CD4-positive, CD25-positive, alpha-beta regulatory T cell (primary cell): ENCODE measurements around the gene ZNF260. TPM values are rescaled to one million over a fixed set of nuclear protein-coding genes. Genes with fewer than 3 reads are reported as not detected.
A peak's percentile ranks its signal among the peaks of the same experiment; 100 is the strongest.

Experiments used
- ATAC-seq, 2 donors: fragments of 150-1000 bp; cut with Tn5 transposase; one replicate each; pipeline ENCODE4 v1.10.0; 2021; ENCODE audit warnings: low read depth in 2 of 2, moderate number of reproducible peaks in 2 of 2, moderate library complexity in 1 of 2
- DNase-seq, 3 donors: peaks; one replicate each; pipeline versions ENCODE4 v3.0.0 to v3.0.0-alpha.2; 2012 to 2022; ENCODE audit warnings: mixed read lengths in 1 of 3
- H3K27ac ChIP-seq: one replicate; pipeline ENCODE4 v1.7.0; 2013; ENCODE audit warnings: mild to moderate bottlenecking, low read length; ENCODE audit not compliant: insufficient read depth, poor library complexity, severe bottlenecking
- H3K27me3 ChIP-seq: one replicate; pipeline ENCODE4 v1.7.0; 2013; ENCODE audit warnings: low read length; ENCODE audit not compliant: control insufficient read depth, insufficient read depth
- H3K36me3 ChIP-seq: one replicate; pipeline ENCODE4 v1.7.0; 2013; ENCODE audit warnings: mild to moderate bottlenecking, low read length, moderate library complexity; ENCODE audit not compliant: control insufficient read depth, insufficient read depth
- H3K4me1 ChIP-seq: 2 replicates; pipeline ENCODE4 v1.7.0; 2013; ENCODE audit warnings: mild to moderate bottlenecking, low read length; ENCODE audit not compliant: insufficient read depth, control insufficient read depth, poor library complexity, severe bottlenecking
- H3K4me3 ChIP-seq: one replicate; pipeline ENCODE4 v1.7.0; 2013; ENCODE audit warnings: low read depth, mild to moderate bottlenecking, low read length, moderate library complexity
- H3K9me3 ChIP-seq, 2 experiments: 1 replicate in 1 of 2; 2 replicates in 1 of 2; pipeline ENCODE4 v1.7.0; 2013; ENCODE audit warnings: low read length in 2 of 2, mild to moderate bottlenecking in 1 of 2, moderate library complexity in 1 of 2; ENCODE audit not compliant: control insufficient read depth in 2 of 2
- H3K27ac Mint-ChIP-seq, 3 donors: one replicate each; pipeline ENCODE4 v1.8.0; 2020 to 2022; ENCODE audit warnings: mild to moderate bottlenecking in 3 of 3, mixed read lengths in 3 of 3, moderate library complexity in 2 of 3
- H3K27me3 Mint-ChIP-seq: one replicate; pipeline ENCODE4 v1.8.0; 2022; ENCODE audit warnings: mild to moderate bottlenecking, mixed read lengths
- H3K36me3 Mint-ChIP-seq: one replicate; pipeline ENCODE4 v1.8.0; 2020; ENCODE audit warnings: mixed read lengths
- H3K4me1 Mint-ChIP-seq, 4 donors: one replicate each; pipeline ENCODE4 v1.8.0; 2020 to 2022; ENCODE audit warnings: mixed read lengths in 4 of 4, mild to moderate bottlenecking in 1 of 4
- H3K4me3 Mint-ChIP-seq, 4 donors: one replicate each; pipeline ENCODE4 v1.8.0; 2020 to 2022; ENCODE audit warnings: mild to moderate bottlenecking in 4 of 4, mixed read lengths in 4 of 4, moderate library complexity in 3 of 4
- H3K9me3 Mint-ChIP-seq, 7 donors: one replicate each; pipeline ENCODE4 v1.8.0; 2020 to 2022; ENCODE audit warnings: mixed read lengths in 7 of 7, mild to moderate bottlenecking in 3 of 7, moderate library complexity in 2 of 7
- polyA plus RNA-seq, 4 donors: library from polyadenylated mRNA; unstranded; fragments of 300-500 nt; fragmentation: Illumina TruSeq; gene quantifications; one replicate each; pipeline ENCODE4 v1.2.3, GENCODE V29; 2021
- total RNA-seq: library from RNA; stranded (reverse); gene quantifications from one replicate; pipeline ENCODE4 v1.2.3, GENCODE V29; 2022

The ZNF260 gene
- total and polyA plus RNA-seq, 5 donors from 2014 or later: 3.2 to 11.1 (median 5.8) TPM

GRCh38 chr19:36489118-36489919 lies 38.8 kb downstream of the ZNF260 start, which contains the start of gene ZNF566:
TSS of gene ZNF566 (minus strand) at chr19:36489561. CDS start at chr19:36476557, 13,004 bp downstream.
- peak within 1 kb of the TSS; percentile 96 to 100 (median 98) for H3K4me3 Mint-ChIP-seq
- H3K36me3 ChIP-seq: no peaks in the 10 kb centered on the region
- peaks cover 4% of the 10 kb centered on the region for H3K27me3 Mint-ChIP-seq
- peak within 1 kb of the TSS; percentile 93 for H3K27ac ChIP-seq
- peaks cover 8% of the 10 kb centered on the region for H3K36me3 Mint-ChIP-seq
- H3K27ac Mint-ChIP-seq: peak within 1 kb of the TSS; percentile 100
- peaks cover 0 to 35% (median 5%) of the 10 kb centered on the region in 7 donors for H3K9me3 Mint-ChIP-seq
- peak; percentile 92 to 95 for ATAC-seq
- peaks cover 0 to 11% of the 10 kb centered on the region in 2 experiments for H3K9me3 ChIP-seq
- peaks cover 21% of the 10 kb centered on the region for H3K4me1 ChIP-seq
- peak; percentile 88 to 98 (median 94) for DNase-seq
- peak within 1 kb of the TSS; percentile 89 for H3K4me3 ChIP-seq
- peaks cover 17 to 48% (median 26%) of the 10 kb centered on the region in 4 donors for H3K4me1 Mint-ChIP-seq
- H3K27me3 ChIP-seq: no peaks in the 10 kb centered on the region

- ATAC-seq: peak; percentile 16 to 19
- H3K4me3 Mint-ChIP-seq: peak overlapping the region; percentile 96 to 100 (median 98)
- H3K36me3 Mint-ChIP-seq: peaks cover 10% of the 10 kb centered on the region
- peaks cover 0 to 35% (median 5%) of the 10 kb centered on the region in 7 donors for H3K9me3 Mint-ChIP-seq
- peak in 1 of 3 donors; percentile 15 for DNase-seq
- no peaks in the 10 kb centered on the region for H3K36me3 ChIP-seq
- no peaks in the 10 kb centered on the region for H3K27me3 ChIP-seq
- peak overlapping the region; percentile 100 for H3K27ac Mint-ChIP-seq
- H3K27me3 Mint-ChIP-seq: peaks cover 4% of the 10 kb centered on the region
- H3K4me1 ChIP-seq: peaks cover 21% of the 10 kb centered on the region
- H3K9me3 ChIP-seq: peaks cover under 1 to 13% of the 10 kb centered on the region in 2 experiments
- peaks cover 17 to 50% (median 26%) of the 10 kb centered on the region in 4 donors for H3K4me1 Mint-ChIP-seq
- peak overlapping the region; percentile 89 for H3K4me3 ChIP-seq
- H3K27ac ChIP-seq: peak overlapping the region; percentile 93
Observed at GRCh38 chr19:36488846-36489117, 39.3 kb downstream of the ZNF260 start.

- peak overlapping the region; percentile 89 for H3K4me3 ChIP-seq
- peaks cover 0 to 35% (median 5%) of the 10 kb centered on the region in 7 donors for H3K9me3 Mint-ChIP-seq
- peak in 1 of 3 donors; percentile 2 for DNase-seq
Observed at GRCh38 chr19:36488118-36488845, 39.8 kb downstream of the ZNF260 start.

GRCh38 chr19:36483653-36484052 lies 44.4 kb downstream of the ZNF260 start:
- Mint-ChIP-seq H3K4me1 (peaks cover 11 to 34% (median 20%) of the 10 kb centered on the region in 4 donors), H3K9me3 (peaks cover 1 to 37% (median 9%) of the 10 kb centered on the region in 7 donors), H3K4me3 (peak overlapping the region in 1 of 4 donors; percentile 54), H3K27ac (no peak overlapping the region), H3K36me3 (peaks cover 20% of the 10 kb centered on the region), H3K27me3 (peaks cover 4% of the 10 kb centered on the region)
- Histone ChIP-seq H3K4me1 (peaks cover 9% of the 10 kb centered on the region), H3K9me3 (peaks cover 30 to 49% of the 10 kb centered on the region in 2 experiments), H3K27ac (no peak overlapping the region), H3K27me3 (no peaks in the 10 kb centered on the region), H3K4me3 (no peak overlapping the region), H3K36me3 (peaks cover 5% of the 10 kb centered on the region)
- no peak for ATAC-seq
- no peak for DNase-seq

More at GRCh38 chr19:36488118-36488845, 39.8 kb downstream of the ZNF260 start:
- peak overlapping the region; percentile 96 to 100 (median 98) for H3K4me3 Mint-ChIP-seq
- H3K4me1 Mint-ChIP-seq: peaks cover 17 to 50% (median 26%) of the 10 kb centered on the region in 4 donors
- Histone ChIP-seq H3K36me3 (no peaks in the 10 kb centered on the region), H3K27me3 (no peaks in the 10 kb centered on the region), H3K4me1 (peaks cover 21% of the 10 kb centered on the region), H3K27ac (peak overlapping the region; percentile 93), H3K9me3 (peaks cover 4 to 16% of the 10 kb centered on the region in 2 experiments)
- H3K36me3 Mint-ChIP-seq: peaks cover 11% of the 10 kb centered on the region
- H3K27ac Mint-ChIP-seq: peak overlapping the region; percentile 100
- peaks cover 4% of the 10 kb centered on the region for H3K27me3 Mint-ChIP-seq
- no peak for ATAC-seq

DNA sequence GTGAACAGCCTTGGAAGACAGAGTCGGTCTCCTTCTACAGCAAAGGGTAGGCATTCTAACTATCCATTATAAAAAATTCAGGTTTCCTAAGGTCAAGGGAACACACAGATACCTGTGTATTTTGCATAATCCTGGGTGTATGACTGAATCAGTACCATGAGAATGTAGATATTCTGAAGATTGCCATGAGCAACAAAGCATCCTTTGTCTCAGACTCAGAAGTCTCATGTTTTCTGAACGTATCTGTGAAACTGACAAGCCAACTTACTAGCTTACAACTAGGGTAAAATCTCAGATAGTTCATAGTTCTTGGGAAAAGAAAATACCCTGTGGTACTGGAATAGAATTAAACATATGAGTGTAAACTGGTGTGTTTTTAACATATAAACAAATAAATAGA lies 45.2 kb downstream of the ZNF260 start:
- H3K9me3 Mint-ChIP-seq: peaks cover 1 to 39% (median 12%) of the 10 kb centered on the region in 7 donors
- H3K9me3 ChIP-seq: peaks cover 34 to 57% of the 10 kb centered on the region in 2 experiments
- no peak for ATAC-seq

More for the DNA sequence above, 45.2 kb downstream of the ZNF260 start:
- Mint-ChIP-seq H3K27me3 (peaks cover 4% of the 10 kb centered on the region), H3K27ac (no peak overlapping the region), H3K4me3 (no peak overlapping the region), H3K36me3 (peaks cover 20% of the 10 kb centered on the region), H3K4me1 (peaks cover 5 to 26% (median 13%) of the 10 kb centered on the region in 4 donors)
- Histone ChIP-seq H3K4me1 (peaks cover 1% of the 10 kb centered on the region), H3K27me3 (no peaks in the 10 kb centered on the region), H3K27ac (no peak overlapping the region), H3K36me3 (peaks cover 5% of the 10 kb centered on the region), H3K4me3 (no peak overlapping the region)
- no peak for DNase-seq

Other genes starting within 250 kb of the ZNF260 start
- gene ZFP14, start 149.1 kb downstream of the ZNF260 start, total RNA-seq: 4.8 TPM
- 1 to 10 TPM; 3.0 to 4.8 (median 3.8) TPM for gene ZFP14, start 149.1 kb downstream of the ZNF260 start, polyA plus RNA-seq
- 2.9 TPM for gene ZFP82, start 109.6 kb downstream of the ZNF260 start, total RNA-seq
- gene ZFP82, start 109.6 kb downstream of the ZNF260 start, polyA plus RNA-seq: 10 to 100 TPM in 2 of 4 donors, 1 to 10 TPM in 2; 5.4 to 14.4 (median 9.0) TPM
- gene ZNF566, start 38.7 kb downstream of the ZNF260 start, total RNA-seq: 7.9 TPM
- 10 to 100 TPM; 13.9 to 20.7 (median 19.1) TPM for gene ZNF566, start 38.7 kb downstream of the ZNF260 start, polyA plus RNA-seq
- 31.4 TPM for gene ZNF529, start 45.0 kb upstream of the ZNF260 start, total RNA-seq
- 1 to 10 TPM; 4.0 to 8.3 (median 5.9) TPM for gene ZNF529, start 45.0 kb upstream of the ZNF260 start, polyA plus RNA-seq
- gene ZNF382, start 77.0 kb upstream of the ZNF260 start, total RNA-seq: 7.4 TPM
- gene ZNF382, start 77.0 kb upstream of the ZNF260 start, polyA plus RNA-seq: 1 to 10 TPM; 6.7 to 9.0 (median 9.0) TPM
- gene ZNF461, start 138.6 kb upstream of the ZNF260 start, total RNA-seq: 9.4 TPM
- gene ZNF461, start 138.6 kb upstream of the ZNF260 start, polyA plus RNA-seq: 1 to 10 TPM; 1.9 to 6.7 (median 4.8) TPM
- gene ZNF567, start 159.3 kb upstream of the ZNF260 start, total RNA-seq: 5.6 TPM
- 1 to 10 TPM; 6.9 to 9.0 (median 7.8) TPM for gene ZNF567, start 159.3 kb upstream of the ZNF260 start, polyA plus RNA-seq
- 1.7 TPM for gene ZNF850, start 244.5 kb upstream of the ZNF260 start, total RNA-seq
- gene ZNF850, start 244.5 kb upstream of the ZNF260 start, polyA plus RNA-seq: 1 to 10 TPM in 1 of 4 donors, under 1 TPM in 3; 0.47 to 1.7 (median 0.65) TPM